ENCODE data around the gene LRRC4B.
A peak's percentile ranks its signal among the peaks of the same experiment; 100 is the strongest.
"Not testable (repeated sequence)": the region's sequence is repeated elsewhere in the genome, so short reads cannot be mapped to it uniquely, and the experiment has no call there.

Gene LRRC4B

GRCh38 chr19:50551715-50552187 lies 16.5 kb downstream of the LRRC4B start:
- DNase-seq: no peak

GRCh38 chr19:50551034-50551714 lies 17.1 kb downstream of the LRRC4B start:
- no peak for DNase-seq

GRCh38 chr19:50550594-50550966 lies 17.7 kb downstream of the LRRC4B start:
- no peak for DNase-seq

GRCh38 chr19:50549927-50550593 lies 18.2 kb downstream of the LRRC4B start:
- no peak for DNase-seq

- DNase-seq: no peak
Observed at GRCh38 chr19:50549059-50549926, 18.9 kb downstream of the LRRC4B start.

- DNase-seq: no peak
Observed at GRCh38 chr19:50548191-50549058, 19.8 kb downstream of the LRRC4B start.

- no peak for DNase-seq
Observed at GRCh38 chr19:50547385-50548190, 20.6 kb downstream of the LRRC4B start.

GRCh38 chr19:50546527-50547221 lies 21.6 kb downstream of the LRRC4B start:
- no peak for DNase-seq

- no peak for DNase-seq
Observed at GRCh38 chr19:50542943-50543342, 25.3 kb downstream of the LRRC4B start.

- DNase-seq: peak; percentile 32
Observed at GRCh38 chr19:50537769-50538230, 30.4 kb downstream of the LRRC4B start.

GRCh38 chr19:50537306-50537685 lies 30.9 kb downstream of the LRRC4B start:
- DNase-seq: no peak

GRCh38 chr19:50536662-50537305 lies 31.5 kb downstream of the LRRC4B start:
- no peak for DNase-seq

GRCh38 chr19:50535672-50536187 lies 32.5 kb downstream of the LRRC4B start:
- no peak for DNase-seq

- no peak for DNase-seq
Observed at GRCh38 chr19:50534478-50534877, 33.8 kb downstream of the LRRC4B start.

- DNase-seq: no peak
Observed at GRCh38 chr19:50532952-50533351, 35.3 kb downstream of the LRRC4B start.

- DNase-seq: no peak
Observed at GRCh38 chr19:50531171-50531612, 37.0 kb downstream of the LRRC4B start.

- not testable (repeated sequence) for DNase-seq
Observed at GRCh38 chr19:50528052-50528451, 40.2 kb downstream of the LRRC4B start.

- DNase-seq: no peak
Observed at GRCh38 chr19:50522881-50523280, 45.4 kb downstream of the LRRC4B start.

- DNase-seq: no peak
Observed at GRCh38 chr19:50520822-50521465, 47.3 kb downstream of the LRRC4B start.
